AG04449 (cell line): ENCODE measurements around the gene EXOC6B.

Experiments
- CTCF ChIA-PET: fragments of 350-600 bp; formaldehyde crosslinking; extraction: SDS; loops from one replicate; lab custom pipeline; 2021; ENCODE audit warnings: antibody characterized with exemption; lab: Yijun Ruan, JAX
- POLR2A ChIA-PET: fragments of 400-600, 350-600 bp; formaldehyde crosslinking; extraction: SDS; loops from one replicate; lab custom pipeline; 2020; ENCODE audit warnings: antibody characterized with exemption, inconsistent platforms; lab: Yijun Ruan, JAX
- DNase-seq: peaks from one replicate; pipeline ENCODE4 v3.0.0-alpha.2; 2010; ENCODE audit warnings: low read depth, low spot score
- H3K4me3 ChIP-seq: 2 replicates; pipeline ENCODE4 v1.5.1; 2011; ENCODE audit warnings: low read depth, mild to moderate bottlenecking, control low read depth, low read length
- TF ChIP-seq, protein P1 (sequence below): IDR thresholded peaks from one replicate; pipeline ENCODE4 v1.5.1; 2011; ENCODE audit warnings: mild to moderate bottlenecking, moderate library complexity, low read length, control low read depth, inconsistent platforms; ENCODE audit not compliant: insufficient read depth; ENCODE audit errors: missing control alignments

EXOC6B gene

DNA sequence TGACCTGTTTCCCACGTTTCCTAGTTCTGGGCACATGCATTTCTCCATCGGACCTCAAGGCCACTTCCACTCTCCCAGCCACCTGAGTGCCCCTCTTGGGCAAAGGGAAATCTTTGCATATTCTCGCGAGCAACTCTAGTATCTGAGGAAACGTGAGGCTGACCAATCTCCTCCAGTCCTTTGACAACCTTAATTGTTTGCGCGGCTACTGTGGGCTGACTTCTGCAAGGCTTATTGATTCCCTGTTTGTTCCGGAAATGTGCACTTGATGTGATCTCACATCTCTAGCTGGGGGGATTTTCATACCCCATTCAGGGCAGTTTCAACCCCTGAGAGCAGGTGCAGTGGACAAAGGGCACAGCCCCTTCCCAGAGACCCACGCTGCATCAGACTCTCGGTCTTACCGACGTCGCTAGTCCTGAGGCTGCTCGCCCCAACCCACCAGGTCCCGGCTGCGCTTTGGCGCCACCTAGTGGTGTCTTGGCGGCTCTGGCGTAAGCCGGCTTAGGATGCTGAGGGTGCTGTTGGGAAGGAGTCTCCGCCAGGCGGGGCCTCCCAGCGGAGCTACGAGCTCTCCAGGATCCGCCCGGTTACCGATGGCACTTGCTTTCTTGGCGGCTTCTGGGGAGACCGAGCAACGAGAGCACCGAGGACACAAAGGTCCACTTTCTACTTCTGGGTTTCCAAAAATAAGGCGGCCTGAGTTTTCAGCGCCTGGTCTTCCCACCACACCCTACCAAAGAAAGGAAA is 36.6 kb upstream of the EXOC6B start:
- peak; percentile 38 for DNase-seq
- TF ChIP-seq, protein P1, sequence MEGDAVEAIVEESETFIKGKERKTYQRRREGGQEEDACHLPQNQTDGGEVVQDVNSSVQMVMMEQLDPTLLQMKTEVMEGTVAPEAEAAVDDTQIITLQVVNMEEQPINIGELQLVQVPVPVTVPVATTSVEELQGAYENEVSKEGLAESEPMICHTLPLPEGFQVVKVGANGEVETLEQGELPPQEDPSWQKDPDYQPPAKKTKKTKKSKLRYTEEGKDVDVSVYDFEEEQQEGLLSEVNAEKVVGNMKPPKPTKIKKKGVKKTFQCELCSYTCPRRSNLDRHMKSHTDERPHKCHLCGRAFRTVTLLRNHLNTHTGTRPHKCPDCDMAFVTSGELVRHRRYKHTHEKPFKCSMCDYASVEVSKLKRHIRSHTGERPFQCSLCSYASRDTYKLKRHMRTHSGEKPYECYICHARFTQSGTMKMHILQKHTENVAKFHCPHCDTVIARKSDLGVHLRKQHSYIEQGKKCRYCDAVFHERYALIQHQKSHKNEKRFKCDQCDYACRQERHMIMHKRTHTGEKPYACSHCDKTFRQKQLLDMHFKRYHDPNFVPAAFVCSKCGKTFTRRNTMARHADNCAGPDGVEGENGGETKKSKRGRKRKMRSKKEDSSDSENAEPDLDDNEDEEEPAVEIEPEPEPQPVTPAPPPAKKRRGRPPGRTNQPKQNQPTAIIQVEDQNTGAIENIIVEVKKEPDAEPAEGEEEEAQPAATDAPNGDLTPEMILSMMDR, result peak; percentile 100
- ChIA-PET CTCF (interaction anchor here (0.6 to 6.2 kb wide), 49 partner anchors 8 to 1314 kb away, joined by 3 to 87 read pairs (median 6); partner anchors contain the start of gene SPR), POLR2A (interaction anchor here (0.6 kb wide), 1 partner anchor 44 kb away, joined by 3 read pairs; no protein-coding TSS in a partner anchor)
- H3K4me3 ChIP-seq, result peak overlapping the region; percentile 39

DNA sequence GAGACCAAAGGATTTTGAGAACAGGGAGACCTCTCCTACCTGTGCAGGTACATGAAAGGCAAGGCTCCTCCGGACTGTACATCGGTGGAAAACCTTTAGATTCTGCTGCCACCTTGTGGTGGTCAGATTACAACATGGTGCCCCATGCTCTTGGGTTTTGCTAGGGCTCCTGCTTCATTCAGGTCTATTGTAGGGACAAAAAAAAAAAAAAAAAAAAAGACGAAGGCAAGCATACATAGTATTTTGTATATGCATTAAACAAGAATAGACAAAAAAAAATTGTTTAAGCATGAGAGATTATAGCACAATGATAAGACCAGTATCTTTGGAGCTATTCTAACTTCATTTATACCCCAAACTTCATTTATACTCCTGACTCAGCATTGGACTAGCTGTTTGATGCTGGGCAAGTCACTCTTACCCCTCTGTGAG is 34.0 kb upstream of the EXOC6B start:
- CTCF ChIA-PET, result interaction anchor here (0.7 to 6.2 kb wide), 42 partner anchors 9 to 1286 kb away, joined by 3 to 53 read pairs (median 4); partner anchors contain the start of gene SPR
- TF ChIP-seq, protein P1, result peak; percentile 62
- no peak overlapping the region for H3K4me3 ChIP-seq
- POLR2A ChIA-PET, result no interaction called here
- DNase-seq, result no peak

DNA sequence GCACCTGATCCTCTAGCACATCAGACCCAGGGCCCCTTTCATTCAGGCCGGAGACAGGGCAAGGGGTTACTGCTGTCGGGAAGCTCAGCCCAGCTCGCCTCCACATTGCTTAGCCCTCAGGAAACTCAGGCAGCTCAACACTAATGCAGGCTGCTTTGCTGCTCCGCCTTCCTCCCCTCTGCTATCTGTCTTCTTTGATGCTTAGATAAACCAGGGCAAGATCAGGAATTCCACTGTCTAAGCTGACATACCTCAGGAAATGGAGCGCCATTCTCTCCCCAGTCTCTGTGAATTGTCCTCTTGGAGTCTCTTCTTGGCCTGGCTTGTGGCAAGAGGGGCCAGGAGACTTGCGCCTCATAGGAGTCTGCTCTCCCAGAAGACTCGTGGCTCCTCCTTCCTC is 25.5 kb upstream of the EXOC6B start:
- ChIA-PET POLR2A (no interaction called here), CTCF (interaction anchor here (1.3 to 6.4 kb wide), 3 partner anchors 8 to 81 kb away, joined by 3 to 47 read pairs (median 6); no protein-coding TSS in a partner anchor)
- no peak for DNase-seq
- H3K4me3 ChIP-seq, result no peak overlapping the region
- TF ChIP-seq, protein P1, result no peak

DNA sequence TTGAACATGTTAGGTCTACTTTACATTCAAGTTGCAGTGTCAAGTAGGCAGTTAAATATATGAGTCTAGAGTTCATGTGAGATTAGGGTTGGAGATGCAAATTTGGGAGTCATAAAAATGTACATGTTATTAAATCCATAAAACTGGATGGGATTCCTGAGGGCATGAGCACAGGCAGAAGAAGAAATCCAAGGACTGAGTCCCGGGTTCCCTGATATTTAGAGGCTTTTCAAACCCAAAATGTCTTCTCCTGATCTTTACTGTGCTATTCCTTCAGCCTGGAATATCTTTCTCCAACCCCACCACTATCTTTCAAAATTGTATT is 23.3 kb upstream of the EXOC6B start:
- CTCF ChIA-PET, result interaction anchor here (3.8 to 6.4 kb wide), 2 partner anchors 10 to 14 kb away, joined by 16 to 47 read pairs; no protein-coding TSS in a partner anchor

DNA sequence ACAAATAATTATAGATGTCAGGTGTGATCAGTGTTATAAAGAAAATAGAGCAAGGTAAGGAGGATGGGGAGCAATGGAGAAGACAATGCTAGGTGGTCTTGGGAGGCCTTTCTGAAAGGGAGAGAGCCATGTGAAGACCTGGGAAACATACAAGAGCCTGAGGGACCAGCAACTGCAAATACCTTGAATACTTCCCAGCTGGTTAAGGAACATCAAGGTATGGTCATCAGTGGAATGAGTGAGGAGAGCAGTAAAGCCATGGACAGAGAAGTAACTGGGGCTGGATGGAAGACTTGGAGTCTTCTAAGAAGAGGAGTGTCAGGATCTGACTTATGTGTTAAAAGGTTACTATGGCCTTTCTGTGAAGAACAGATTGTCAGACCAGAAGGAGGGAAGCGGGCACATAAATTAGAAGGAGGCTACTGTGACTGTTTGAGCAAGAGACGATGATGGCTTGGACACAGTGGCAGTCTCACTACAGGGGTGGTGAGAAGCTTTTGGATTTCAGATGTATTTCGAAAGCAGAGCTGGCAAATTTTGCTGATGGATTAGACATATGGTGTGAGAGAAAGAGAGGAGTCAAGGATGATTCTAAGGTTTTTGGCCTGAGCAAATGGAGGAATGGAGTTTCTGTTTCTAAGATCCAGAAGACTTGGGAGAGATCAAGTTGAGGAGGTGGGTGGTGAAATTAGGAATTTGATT is 22.8 kb upstream of the EXOC6B start:
- no peak overlapping the region for H3K4me3 ChIP-seq
- no peak for DNase-seq
- ChIA-PET CTCF (interaction anchor here (3.8 to 6.4 kb wide), 2 partner anchors 11 to 14 kb away, joined by 16 to 47 read pairs; no protein-coding TSS in a partner anchor), POLR2A (no interaction called here)
- TF ChIP-seq, protein P1, result no peak

More for the DNA sequence above, 23.3 kb upstream of the EXOC6B start:
- DNase-seq, result no peak
- H3K4me3 ChIP-seq, result no peak overlapping the region
- POLR2A ChIA-PET, result no interaction called here
- TF ChIP-seq, protein P1, result no peak
